Measurements from ENCODE around the gene GPBAR1. TPM values are rescaled to one million over a fixed set of nuclear protein-coding genes. Genes with fewer than 3 reads are reported as not detected.

The GPBAR1 gene
- polyA plus RNA-seq, 3 donors: 26.0 to 181 (median 143) TPM

GRCh38 chr2:218285604-218286003 is 24.8 kb downstream of the GPBAR1 start:
- no peak for DNase-seq
- Histone ChIP-seq H3K27me3 (ENCODE audit: control insufficient read depth in 2 of 2, insufficient read depth in 2 of 2, low read length in 2 of 2) (no peaks in the 10 kb centered on the region), H3K4me3 (replicated peaks in 1 of 3; ENCODE audit: low read depth in 2 of 3, low read length in 3 of 3) (peak overlapping the region in 1 of 3 experiments; percentile 67), H3K9ac (ENCODE audit: insufficient read depth, low read length, poor library complexity, severe bottlenecking) (peak overlapping the region; percentile 79), H3K4me1 (ENCODE audit: control insufficient read depth in 1 of 2, insufficient read depth in 2 of 2, low read length in 2 of 2) (peaks cover 57 to 64% of the 10 kb centered on the region in 2 donors), H3K79me2 (ENCODE audit: insufficient read depth, low read length) (peaks cover 93% of the 10 kb centered on the region), H3K4me2 (replicated peaks; ENCODE audit: extremely low read depth, low read length, poor library complexity, severe bottlenecking) (peak overlapping the region; percentile 74), H2AFZ (ENCODE audit: insufficient read depth, low read depth, low read length, poor library complexity, severe bottlenecking) (no peak overlapping the region), H3K9me3 (replicated peaks in 1 of 2; ENCODE audit: control insufficient read depth in 1 of 2, insufficient read depth in 1 of 2, low read length in 2 of 2) (no peaks in the 10 kb centered on the region), H3K27ac (ENCODE audit: low read depth in 1 of 2, low read length in 2 of 2) (peak overlapping the region; percentile 98), H3K36me3 (replicated peaks in 1 of 2; ENCODE audit: control insufficient read depth in 1 of 2, insufficient read depth in 2 of 2, low read length in 2 of 2) (peaks cover 41 to 52% of the 10 kb centered on the region in 2 donors), H4K20me1 (ENCODE audit: insufficient read depth, low read length) (peaks cover 70% of the 10 kb centered on the region)
- peak overlapping the region; percentile 99 to 100 (median 100) for H3K27ac Mint-ChIP-seq
- H3K9me3 Mint-ChIP-seq: peaks cover 0 to 4% (median 0%) of the 10 kb centered on the region in 7 donors
- peaks cover 0 to 2% (median 1%) of the 10 kb centered on the region in 3 donors for H3K27me3 Mint-ChIP-seq (ENCODE audit: low read depth in 3 of 3)
- H3K36me3 Mint-ChIP-seq: peaks cover 32 to 71% of the 10 kb centered on the region in 2 donors
- peaks cover 62% of the 10 kb centered on the region for H3K4me1 Mint-ChIP-seq
- 73% methylated on average over 5 of the region's 6 CpGs for WGBS (ENCODE audit: insufficient coverage)
- peak overlapping the region in 1 of 2 donors; percentile 88 for H3K4me3 Mint-ChIP-seq
- intact Hi-C loops (cut with micrococcal nuclease): loop anchor here in 1 of 2 donors (1.0 kb wide), 1 partner anchor 9 kb away; no protein-coding TSS in a partner anchor
- TF ChIP-seq CTCF (IDR thresholded peaks at IDR 0.05): no peak

GRCh38 chr2:218286570-218287459 is 26.0 kb downstream of the GPBAR1 start:
- peak; percentile 90 to 98 (median 94) for DNase-seq
- Histone ChIP-seq H3K4me1 (ENCODE audit: control insufficient read depth in 1 of 2, insufficient read depth in 2 of 2, low read length in 2 of 2) (peaks cover 67 to 76% of the 10 kb centered on the region in 2 donors), H2AFZ (ENCODE audit: insufficient read depth, low read depth, low read length, poor library complexity, severe bottlenecking) (no peak overlapping the region), H3K4me3 (replicated peaks in 1 of 3; ENCODE audit: low read depth in 2 of 3, low read length in 3 of 3) (peak overlapping the region; percentile 25 to 67 (median 28)), H3K9ac (ENCODE audit: insufficient read depth, low read length, poor library complexity, severe bottlenecking) (peak overlapping the region; percentile 79), H3K79me2 (ENCODE audit: insufficient read depth, low read length) (peaks cover 98% of the 10 kb centered on the region), H3K36me3 (replicated peaks in 1 of 2; ENCODE audit: control insufficient read depth in 1 of 2, insufficient read depth in 2 of 2, low read length in 2 of 2) (peaks cover 30 to 40% of the 10 kb centered on the region in 2 donors), H3K9me3 (replicated peaks in 1 of 2; ENCODE audit: control insufficient read depth in 1 of 2, insufficient read depth in 1 of 2, low read length in 2 of 2) (no peaks in the 10 kb centered on the region), H3K27me3 (ENCODE audit: control insufficient read depth in 2 of 2, insufficient read depth in 2 of 2, low read length in 2 of 2) (no peaks in the 10 kb centered on the region), H4K20me1 (ENCODE audit: insufficient read depth, low read length) (peaks cover 68% of the 10 kb centered on the region), H3K4me2 (replicated peaks; ENCODE audit: extremely low read depth, low read length, poor library complexity, severe bottlenecking) (peak overlapping the region; percentile 74), H3K27ac (ENCODE audit: low read depth in 1 of 2, low read length in 2 of 2) (peak overlapping the region; percentile 98)
- Mint-ChIP-seq H3K4me1 (peaks cover 73% of the 10 kb centered on the region), H3K27ac (peak overlapping the region; percentile 99 to 100 (median 100)), H3K4me3 (peak overlapping the region; percentile 78 to 88), H3K27me3 (ENCODE audit: low read depth in 3 of 3) (peaks cover 0 to 2% (median 1%) of the 10 kb centered on the region in 3 donors), H3K9me3 (peaks cover 0 to 4% (median 0%) of the 10 kb centered on the region in 7 donors), H3K36me3 (peaks cover 24 to 59% of the 10 kb centered on the region in 2 donors)
- TF ChIP-seq CTCF (IDR thresholded peaks at IDR 0.05): no peak
- intact Hi-C loops (cut with micrococcal nuclease): loop anchor here in 1 of 2 donors (1.0 kb wide), 1 partner anchor 7 kb away; no protein-coding TSS in a partner anchor
- WGBS (ENCODE audit: insufficient coverage): 3% methylated on average over 5 of the region's 11 CpGs
